B cell (primary cell): ENCODE data around the gene PARP12. TPM values are rescaled to one million over a fixed set of nuclear protein-coding genes. Genes with fewer than 3 reads are reported as not detected.

Experiments
- ATAC-seq: fragments of 200-7000 bp; cut with Tn5 transposase; one replicate; pipeline ENCODE4 v1.10.0; 2021; ENCODE audit warnings: low read depth, mild to moderate bottlenecking, moderate number of reproducible peaks, moderate library complexity
- CTCF ChIA-PET: fragments of 350-600 bp; sonication (Branson Sonifier 250); formaldehyde crosslinking; loops from one replicate; lab custom pipeline; 2021; ENCODE audit warnings: antibody characterized with exemption, inconsistent platforms; lab: Charles Lee
- POLR2A ChIA-PET: fragments of 350-600 bp; sonication (Branson Sonifier 250); formaldehyde crosslinking; loops from one replicate; lab custom pipeline; 2021; ENCODE audit warnings: antibody characterized with exemption; lab: Charles Lee
- DNase-seq: peaks from one replicate; pipeline ENCODE4 v3.0.0; 2013
- H2AFZ ChIP-seq: 2 replicates; pipeline ENCODE4 v1.6.1; 2012; ENCODE audit warnings: mild to moderate bottlenecking, low read depth, low read length; ENCODE audit not compliant: insufficient read depth, poor library complexity, severe bottlenecking
- H3K27ac ChIP-seq, 2 donors: 1 replicate in 1 of 2; 2 replicates in 1 of 2; pipeline ENCODE4 v1.5.1; 2012 to 2013; ENCODE audit warnings: low read length in 2 of 2, mild to moderate bottlenecking in 2 of 2, moderate library complexity in 1 of 2
- H3K27me3 ChIP-seq, 4 experiments: fragments of 200-600 bp in 1 of 4; sonication (generic) in 1 of 4; replicated peaks in 1 of 4; 1 replicate in 2 of 4; 2 replicates in 2 of 4; pipeline versions ENCODE4 v1.6.1 to v1.7.0; 2013 to 2016; ENCODE audit warnings: low read length in 3 of 4, mild to moderate bottlenecking in 2 of 4, mixed read lengths in 1 of 4, moderate library complexity in 1 of 4; ENCODE audit not compliant: insufficient read depth in 4 of 4, control insufficient read depth in 3 of 4; ENCODE audit errors: control extremely low read depth in 1 of 4
- H3K36me3 ChIP-seq, 2 experiments: replicated peaks in 1 of 2; 1 replicate in 1 of 2; 2 replicates in 1 of 2; pipeline versions ENCODE4 v1.6.1 to v1.7.1; 2013; ENCODE audit warnings: low read length in 1 of 2; ENCODE audit not compliant: insufficient read depth in 2 of 2, control insufficient read depth in 1 of 2; ENCODE audit errors: control extremely low read depth in 1 of 2, extremely low read depth in 1 of 2
- H3K4me1 ChIP-seq, 2 donors: fragments of 200-600 bp in 1 of 2; sonication (generic) in 1 of 2; 1 replicate in 1 of 2; 2 replicates in 1 of 2; pipeline versions ENCODE4 v1.5.1 to v1.6.1; 2013 to 2017; ENCODE audit warnings: low read length in 2 of 2; ENCODE audit not compliant: control insufficient read depth in 2 of 2, insufficient read depth in 2 of 2
- H3K4me2 ChIP-seq: replicated peaks from 2 replicates; pipeline ENCODE3; 2012; ENCODE audit warnings: mild to moderate bottlenecking, low read depth, low read length; ENCODE audit not compliant: poor library complexity, severe bottlenecking
- H3K4me3 ChIP-seq, 5 experiments: fragments of 200-600 bp in 1 of 5; sonication (generic) in 1 of 5; 1 replicate in 3 of 5; 2 replicates in 2 of 5; pipeline versions ENCODE4 v1.5.1 to v1.7.0; 2011 to 2016; ENCODE audit warnings: low read length in 4 of 5, mild to moderate bottlenecking in 4 of 5, low read depth in 2 of 5, control low read depth in 1 of 5, moderate library complexity in 1 of 5; ENCODE audit not compliant: insufficient read depth in 1 of 5; ENCODE audit errors: control extremely low read depth in 1 of 5, extremely low read depth in 1 of 5
- H3K79me2 ChIP-seq: fragments of 200-600 bp; sonication (generic); one replicate; pipeline ENCODE4 v1.6.0; 2016; ENCODE audit warnings: low read length; ENCODE audit not compliant: control insufficient read depth, insufficient read depth
- H3K9ac ChIP-seq: fragments of 200-600 bp; sonication (generic); 2 replicates; pipeline ENCODE4 v1.6.1; 2017; ENCODE audit warnings: mild to moderate bottlenecking, low read length, moderate library complexity
- H3K9me3 ChIP-seq, 3 donors: one replicate each; pipeline versions ENCODE4 v1.6.1 to v1.7.1; 2013; ENCODE audit warnings: low read length in 2 of 3; ENCODE audit not compliant: control insufficient read depth in 2 of 3, insufficient read depth in 1 of 3; ENCODE audit errors: control extremely low read depth in 1 of 3
- H4K20me1 ChIP-seq: 2 replicates; pipeline ENCODE4 v1.6.0; 2012; ENCODE audit warnings: mild to moderate bottlenecking, low read length; ENCODE audit not compliant: insufficient read depth, control insufficient read depth, poor library complexity, severe bottlenecking
- H3K27ac Mint-ChIP-seq: one replicate; pipeline ENCODE4 v1.8.0; 2021; ENCODE audit warnings: mixed read lengths
- H3K27me3 Mint-ChIP-seq: one replicate; pipeline ENCODE4 v1.8.0; 2021; ENCODE audit warnings: mixed read lengths
- H3K4me1 Mint-ChIP-seq: one replicate; pipeline ENCODE4 v1.8.0; 2021; ENCODE audit warnings: mixed read lengths
- H3K4me3 Mint-ChIP-seq: one replicate; pipeline ENCODE4 v1.8.0; 2021; ENCODE audit warnings: mixed read lengths
- H3K9me3 Mint-ChIP-seq: one replicate; pipeline ENCODE4 v1.8.0; 2022; ENCODE audit warnings: mixed read lengths; ENCODE audit not compliant: insufficient read depth
- EZH2 ChIP-seq: IDR thresholded peaks from 2 replicates; pipeline ENCODE4 v1.6.1; 2012; ENCODE audit warnings: borderline replicate concordance, low read depth, mild to moderate bottlenecking, moderate library complexity, low read length; ENCODE audit not compliant: insufficient read depth, poor library complexity, severe bottlenecking
- WGBS: methylation state at CpG from one replicate; pipeline ENCODE4 v1.1.5; 2013; ENCODE audit warnings: missing lambda C conversion rate; ENCODE audit not compliant: insufficient coverage; 5-methylcytosine and 5-hydroxymethylcytosine counted together
- intact Hi-C: fragments of 100-400 bp; cut with micrococcal nuclease; formaldehyde crosslinking; loops from one replicate; pipeline ENCODE4 v1.10.0; 2022
- polyA plus RNA-seq: library from polyadenylated mRNA; depleted of rRNA; stranded (reverse); fragments of >200 nt; gene quantifications from 2 replicates; pipeline ENCODE4 v1.2.3, GENCODE V29; 2012
- total RNA-seq, 2 donors: library from RNA; stranded (reverse); fragments of 120-200 nt in 1 of 2; gene quantifications; 1 replicate in 1 of 2; 2 replicates in 1 of 2; pipeline versions ENCODE4 v1.2.3 to v1.2.4, GENCODE V29; 2013 to 2022
- TF ChIP-seq, protein P1 (sequence below): fragments of 200-600 bp; IDR thresholded peaks from one replicate; pipeline ENCODE4 v1.8.0; 2022; ENCODE audit warnings: antibody characterized with exemption, mild to moderate bottlenecking

PARP12 gene
- total and polyA plus RNA-seq, 2 donors (not counting 1 experiment from before 2014, with no cell fraction given), result 170 to 177 TPM

DNA sequence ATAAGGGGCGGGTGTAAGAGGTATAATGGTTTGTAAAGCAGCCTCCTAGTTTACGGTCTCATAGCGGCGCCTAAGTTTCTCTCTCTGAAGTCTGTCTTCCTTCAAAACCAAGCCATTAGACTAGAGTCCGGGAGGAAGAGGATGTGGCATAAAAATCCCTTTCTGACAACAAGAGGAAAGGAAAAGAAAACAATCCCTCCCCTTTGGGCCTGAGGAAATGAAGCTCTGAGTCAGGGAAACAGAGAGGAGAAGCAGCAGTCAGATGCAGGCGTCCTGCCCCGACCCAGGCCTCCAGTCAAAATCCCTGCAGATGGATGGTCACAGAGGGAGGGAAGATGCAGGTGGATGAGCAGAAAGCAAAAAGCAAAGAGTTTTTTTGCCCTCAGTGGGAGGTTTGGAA, 23.7 kb downstream of the PARP12 start:
- peaks cover 65% of the 10 kb centered on the region for H4K20me1 ChIP-seq
- ChIA-PET POLR2A (no interaction called here), CTCF (no interaction called here)
- H3K4me3 ChIP-seq, result no peak overlapping the region
- H3K36me3 ChIP-seq, result peaks cover 0 to 76% of the 10 kb centered on the region in 2 experiments
- no peak for TF ChIP-seq EZH2
- TF ChIP-seq, protein P1, sequence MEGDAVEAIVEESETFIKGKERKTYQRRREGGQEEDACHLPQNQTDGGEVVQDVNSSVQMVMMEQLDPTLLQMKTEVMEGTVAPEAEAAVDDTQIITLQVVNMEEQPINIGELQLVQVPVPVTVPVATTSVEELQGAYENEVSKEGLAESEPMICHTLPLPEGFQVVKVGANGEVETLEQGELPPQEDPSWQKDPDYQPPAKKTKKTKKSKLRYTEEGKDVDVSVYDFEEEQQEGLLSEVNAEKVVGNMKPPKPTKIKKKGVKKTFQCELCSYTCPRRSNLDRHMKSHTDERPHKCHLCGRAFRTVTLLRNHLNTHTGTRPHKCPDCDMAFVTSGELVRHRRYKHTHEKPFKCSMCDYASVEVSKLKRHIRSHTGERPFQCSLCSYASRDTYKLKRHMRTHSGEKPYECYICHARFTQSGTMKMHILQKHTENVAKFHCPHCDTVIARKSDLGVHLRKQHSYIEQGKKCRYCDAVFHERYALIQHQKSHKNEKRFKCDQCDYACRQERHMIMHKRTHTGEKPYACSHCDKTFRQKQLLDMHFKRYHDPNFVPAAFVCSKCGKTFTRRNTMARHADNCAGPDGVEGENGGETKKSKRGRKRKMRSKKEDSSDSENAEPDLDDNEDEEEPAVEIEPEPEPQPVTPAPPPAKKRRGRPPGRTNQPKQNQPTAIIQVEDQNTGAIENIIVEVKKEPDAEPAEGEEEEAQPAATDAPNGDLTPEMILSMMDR, result no peak
- 100% methylated on average over 2 of the region's 7 CpGs for WGBS
- Mint-ChIP-seq H3K9me3 (no peaks in the 10 kb centered on the region), H3K27me3 (no peaks in the 10 kb centered on the region), H3K4me3 (no peak overlapping the region), H3K4me1 (peaks cover 11% of the 10 kb centered on the region), H3K27ac (no peak overlapping the region)
- H3K27me3 ChIP-seq, result no peaks in the 10 kb centered on the region
- intact Hi-C loops, result no loop called here
- no peak overlapping the region for H3K9ac ChIP-seq
- no peaks in the 10 kb centered on the region for H3K9me3 ChIP-seq
- no peak overlapping the region for H2AFZ ChIP-seq
- H3K4me1 ChIP-seq, result peaks cover 9 to 12% of the 10 kb centered on the region in 2 donors
- no peak for ATAC-seq
- no peak for DNase-seq
- no peak overlapping the region for H3K27ac ChIP-seq
- H3K79me2 ChIP-seq, result peaks cover 27% of the 10 kb centered on the region
- no peak overlapping the region for H3K4me2 ChIP-seq

DNA sequence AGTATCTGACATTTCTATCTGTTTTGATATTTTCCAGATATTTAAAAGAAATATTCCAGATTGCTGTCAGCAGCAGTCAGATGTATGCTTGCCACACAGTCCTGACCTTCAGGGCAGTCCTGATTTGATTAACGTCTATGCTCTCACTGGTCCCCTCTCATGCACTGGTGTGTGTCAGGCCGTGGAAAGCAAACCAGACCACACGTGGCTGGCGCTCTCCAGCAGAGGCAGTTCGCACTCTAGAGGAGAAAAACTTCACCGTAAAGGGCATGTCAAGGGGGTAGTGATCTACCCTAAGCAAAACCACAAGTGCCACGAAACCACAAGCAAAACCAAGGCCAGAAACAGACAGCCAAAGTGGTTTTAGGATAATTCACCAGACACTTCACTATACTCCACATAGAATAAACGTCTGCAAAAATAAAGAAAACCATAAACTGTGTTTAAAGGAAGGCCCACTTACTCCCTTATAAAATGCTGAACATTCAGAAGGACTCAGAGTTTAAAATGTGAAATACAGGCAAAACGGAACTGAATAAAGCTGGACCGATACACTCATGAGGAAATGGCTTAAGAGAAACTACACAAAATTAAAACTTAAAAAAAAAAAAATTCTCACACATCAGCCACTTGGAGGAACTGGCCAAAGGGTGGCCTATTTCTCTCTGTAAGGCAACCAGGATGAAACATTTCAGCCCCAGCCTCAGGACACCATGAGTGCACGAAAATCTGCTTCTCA, 26.4 kb downstream of the PARP12 start:
- Histone ChIP-seq H3K9ac (no peak overlapping the region), H2AFZ (no peak overlapping the region), H3K27ac (no peak overlapping the region), H3K79me2 (peaks cover 8% of the 10 kb centered on the region), H3K36me3 (peaks cover 0 to 69% of the 10 kb centered on the region in 2 experiments), H3K27me3 (no peaks in the 10 kb centered on the region), H3K4me3 (no peak overlapping the region), H3K4me1 (peaks cover 9 to 15% of the 10 kb centered on the region in 2 donors), H3K4me2 (no peak overlapping the region), H3K9me3 (no peaks in the 10 kb centered on the region), H4K20me1 (peaks cover 43% of the 10 kb centered on the region)
- H3K9me3 Mint-ChIP-seq, result no peaks in the 10 kb centered on the region
- no peaks in the 10 kb centered on the region for H3K27me3 Mint-ChIP-seq
- ChIA-PET POLR2A (no interaction called here), CTCF (no interaction called here)
- DNase-seq, result no peak
- ATAC-seq, result no peak
- no peak overlapping the region for H3K27ac Mint-ChIP-seq
- H3K4me3 Mint-ChIP-seq, result no peak overlapping the region
- intact Hi-C loops, result no loop called here
- TF ChIP-seq EZH2, result no peak
- TF ChIP-seq, protein P1, result no peak
- H3K4me1 Mint-ChIP-seq, result peaks cover 21% of the 10 kb centered on the region
- WGBS, result 30% methylated on average over 7 of the region's 11 CpGs
